ENCODE data around the gene RPS6KA3. TPM values are rescaled to one million over a fixed set of nuclear protein-coding genes. Genes with fewer than 3 reads are reported as not detected.

RPS6KA3 gene
- total RNA-seq, 2 experiments from 2014 or later, result 80.2 to 82.0 TPM

GRCh38 chrX:20231598-20231997 lies 35.1 kb downstream of the RPS6KA3 start:
- H3K27ac Mint-ChIP-seq, result no peak overlapping the region
- ATAC-seq (no peak), DNase-seq (no peak)
- no peaks in the 10 kb centered on the region for H3K27me3 Mint-ChIP-seq (ENCODE audit: low read depth)
- POLR2A ChIA-PET, result no interaction called here
- H3K36me3 Mint-ChIP-seq (ENCODE audit: low read depth), result peaks cover 54% of the 10 kb centered on the region
- peaks cover 5% of the 10 kb centered on the region for H3K4me1 Mint-ChIP-seq (ENCODE audit: low read depth)
- peaks cover 5% of the 10 kb centered on the region for H3K9me3 Mint-ChIP-seq (ENCODE audit: insufficient read depth)
- no peak overlapping the region for H3K4me3 Mint-ChIP-seq
- CTCF ChIA-PET, result no interaction called here

GRCh38 chrX:20230406-20230805 lies 36.3 kb downstream of the RPS6KA3 start:
- no peak overlapping the region for H3K27ac Mint-ChIP-seq
- H3K4me1 Mint-ChIP-seq (ENCODE audit: low read depth), result peaks cover 9% of the 10 kb centered on the region
- ATAC-seq (no peak), DNase-seq (no peak)
- no peak overlapping the region for H3K4me3 Mint-ChIP-seq
- ChIA-PET CTCF (no interaction called here), POLR2A (no interaction called here)
- H3K9me3 Mint-ChIP-seq (ENCODE audit: insufficient read depth), result peaks cover 2% of the 10 kb centered on the region
- peaks cover 50% of the 10 kb centered on the region for H3K36me3 Mint-ChIP-seq (ENCODE audit: low read depth)
- H3K27me3 Mint-ChIP-seq (ENCODE audit: low read depth), result no peaks in the 10 kb centered on the region

GRCh38 chrX:20229155-20229554 lies 37.6 kb downstream of the RPS6KA3 start:
- Mint-ChIP-seq H3K4me3 (no peak overlapping the region), H3K36me3 (ENCODE audit: low read depth) (peaks cover 50% of the 10 kb centered on the region), H3K27me3 (ENCODE audit: low read depth) (no peaks in the 10 kb centered on the region), H3K4me1 (ENCODE audit: low read depth) (peaks cover 16% of the 10 kb centered on the region), H3K9me3 (ENCODE audit: insufficient read depth) (no peaks in the 10 kb centered on the region), H3K27ac (no peak overlapping the region)
- no peak for ATAC-seq
- no peak for DNase-seq
- ChIA-PET POLR2A (no interaction called here), CTCF (no interaction called here)

- CTCF ChIA-PET, result no interaction called here
- Mint-ChIP-seq H3K36me3 (ENCODE audit: low read depth) (peaks cover 45% of the 10 kb centered on the region), H3K27ac (no peak overlapping the region), H3K4me3 (no peak overlapping the region), H3K27me3 (ENCODE audit: low read depth) (no peaks in the 10 kb centered on the region), H3K4me1 (ENCODE audit: low read depth) (peaks cover 18% of the 10 kb centered on the region), H3K9me3 (ENCODE audit: insufficient read depth) (no peaks in the 10 kb centered on the region)
- DNase-seq, result no peak
- ATAC-seq, result no peak
- POLR2A ChIA-PET, result no interaction called here
Measured at GRCh38 chrX:20228245-20228644, 38.5 kb downstream of the RPS6KA3 start.

- no peaks in the 10 kb centered on the region for H3K27me3 Mint-ChIP-seq (ENCODE audit: low read depth)
- DNase-seq, result no peak
- ChIA-PET POLR2A (no interaction called here), CTCF (no interaction called here)
- ATAC-seq, result no peak
- H3K4me3 Mint-ChIP-seq, result no peak overlapping the region
- peaks cover 18% of the 10 kb centered on the region for H3K4me1 Mint-ChIP-seq (ENCODE audit: low read depth)
- peaks cover 45% of the 10 kb centered on the region for H3K36me3 Mint-ChIP-seq (ENCODE audit: low read depth)
- no peaks in the 10 kb centered on the region for H3K9me3 Mint-ChIP-seq (ENCODE audit: insufficient read depth)
- H3K27ac Mint-ChIP-seq, result no peak overlapping the region
Measured at GRCh38 chrX:20227116-20227515, 39.6 kb downstream of the RPS6KA3 start.

- DNase-seq, result no peak
- Mint-ChIP-seq H3K4me1 (ENCODE audit: low read depth) (peaks cover 20% of the 10 kb centered on the region), H3K4me3 (no peak overlapping the region), H3K27me3 (ENCODE audit: low read depth) (no peaks in the 10 kb centered on the region), H3K36me3 (ENCODE audit: low read depth) (peaks cover 44% of the 10 kb centered on the region), H3K9me3 (ENCODE audit: insufficient read depth) (no peaks in the 10 kb centered on the region), H3K27ac (no peak overlapping the region)
- POLR2A ChIA-PET, result no interaction called here
- CTCF ChIA-PET, result no interaction called here
- no peak for ATAC-seq
Measured at GRCh38 chrX:20225488-20225833, 41.2 kb downstream of the RPS6KA3 start.

GRCh38 chrX:20224814-20225487 lies 41.8 kb downstream of the RPS6KA3 start:
- ChIA-PET CTCF (no interaction called here), POLR2A (interaction anchor here (0.6 kb wide), 1 partner anchor 14 kb away, joined by 3 read pairs; no protein-coding TSS in a partner anchor)
- H3K4me3 Mint-ChIP-seq, result no peak overlapping the region
- no peaks in the 10 kb centered on the region for H3K9me3 Mint-ChIP-seq (ENCODE audit: insufficient read depth)
- DNase-seq, result no peak
- H3K36me3 Mint-ChIP-seq (ENCODE audit: low read depth), result peaks cover 44% of the 10 kb centered on the region
- peaks cover 21% of the 10 kb centered on the region for H3K4me1 Mint-ChIP-seq (ENCODE audit: low read depth)
- no peak overlapping the region for H3K27ac Mint-ChIP-seq
- no peaks in the 10 kb centered on the region for H3K27me3 Mint-ChIP-seq (ENCODE audit: low read depth)
- no peak for ATAC-seq

GRCh38 chrX:20221902-20222301 lies 44.8 kb downstream of the RPS6KA3 start:
- ChIA-PET POLR2A (no interaction called here), CTCF (no interaction called here)
- no peaks in the 10 kb centered on the region for H3K9me3 Mint-ChIP-seq (ENCODE audit: insufficient read depth)
- no peak overlapping the region for H3K4me3 Mint-ChIP-seq
- no peak for ATAC-seq
- no peaks in the 10 kb centered on the region for H3K27me3 Mint-ChIP-seq (ENCODE audit: low read depth)
- DNase-seq, result no peak
- no peak overlapping the region for H3K27ac Mint-ChIP-seq
- peaks cover 28% of the 10 kb centered on the region for H3K4me1 Mint-ChIP-seq (ENCODE audit: low read depth)
- peaks cover 32% of the 10 kb centered on the region for H3K36me3 Mint-ChIP-seq (ENCODE audit: low read depth)

- ChIA-PET POLR2A (no interaction called here), CTCF (interaction anchor here (0.9 kb wide), 1 partner anchor 18 kb away, joined by 4 read pairs; no protein-coding TSS in a partner anchor)
Measured at GRCh38 chrX:20218836-20219505, 47.7 kb downstream of the RPS6KA3 start.

GRCh38 chrX:20217906-20218305 lies 48.8 kb downstream of the RPS6KA3 start:
- POLR2A ChIA-PET, result no interaction called here

More at GRCh38 chrX:20218836-20219505, 47.7 kb downstream of the RPS6KA3 start:
- no peak for ATAC-seq
- peaks cover 30% of the 10 kb centered on the region for H3K36me3 Mint-ChIP-seq (ENCODE audit: low read depth)
- H3K9me3 Mint-ChIP-seq (ENCODE audit: insufficient read depth), result no peaks in the 10 kb centered on the region
- no peak for DNase-seq
- H3K4me1 Mint-ChIP-seq (ENCODE audit: low read depth), result peaks cover 24% of the 10 kb centered on the region
- H3K27ac Mint-ChIP-seq, result no peak overlapping the region
- no peaks in the 10 kb centered on the region for H3K27me3 Mint-ChIP-seq (ENCODE audit: low read depth)
- H3K4me3 Mint-ChIP-seq, result no peak overlapping the region

GRCh38 chrX:20217271-20217670 lies 49.4 kb downstream of the RPS6KA3 start:
- ChIA-PET CTCF (no interaction called here), POLR2A (no interaction called here)
- Mint-ChIP-seq H3K4me3 (no peak overlapping the region), H3K9me3 (ENCODE audit: insufficient read depth) (no peaks in the 10 kb centered on the region), H3K27ac (no peak overlapping the region), H3K36me3 (ENCODE audit: low read depth) (peaks cover 30% of the 10 kb centered on the region), H3K27me3 (ENCODE audit: low read depth) (no peaks in the 10 kb centered on the region), H3K4me1 (ENCODE audit: low read depth) (peaks cover 32% of the 10 kb centered on the region)
- DNase-seq, result no peak
- ATAC-seq, result no peak

More at GRCh38 chrX:20217906-20218305, 48.8 kb downstream of the RPS6KA3 start:
- Mint-ChIP-seq H3K36me3 (ENCODE audit: low read depth) (peaks cover 28% of the 10 kb centered on the region), H3K27me3 (ENCODE audit: low read depth) (no peaks in the 10 kb centered on the region), H3K9me3 (ENCODE audit: insufficient read depth) (no peaks in the 10 kb centered on the region), H3K4me1 (ENCODE audit: low read depth) (peaks cover 27% of the 10 kb centered on the region), H3K27ac (no peak overlapping the region), H3K4me3 (no peak overlapping the region)
- DNase-seq, result no peak
- ATAC-seq, result no peak
- CTCF ChIA-PET, result interaction anchor here (0.9 kb wide), 1 partner anchor 19 kb away, joined by 4 read pairs; no protein-coding TSS in a partner anchor

- CTCF ChIA-PET, result no interaction called here
- POLR2A ChIA-PET, result no interaction called here
- Mint-ChIP-seq H3K9me3 (ENCODE audit: insufficient read depth) (no peaks in the 10 kb centered on the region), H3K36me3 (ENCODE audit: low read depth) (peaks cover 26% of the 10 kb centered on the region), H3K27ac (no peak overlapping the region), H3K27me3 (ENCODE audit: low read depth) (no peaks in the 10 kb centered on the region), H3K4me1 (ENCODE audit: low read depth) (peaks cover 39% of the 10 kb centered on the region), H3K4me3 (no peak overlapping the region)
- ATAC-seq (no peak), DNase-seq (no peak)
Measured at GRCh38 chrX:20215565-20215964, 51.1 kb downstream of the RPS6KA3 start.

Measured in activated CD8-positive, alpha-beta T cell treated with anti-CD3 and anti-CD28 coated beads, Interleukin-2, amount 10 ng/mL, durations not matched to agents 7 days and 5 days (primary cell).